Measurements from ENCODE around the gene GBE1.

GRCh38 chr3:81492040-81492439 lies 269.4 kb downstream of the GBE1 start:
- TF ChIP-seq MXI1 (IDR thresholded peaks at IDR 0.05; ENCODE audit: low read depth, low read length) (no peak), POLR2AphosphoS5 (IDR thresholded peaks at IDR 0.05; ENCODE audit: low read depth, low read length) (no peak), RAD21 (IDR thresholded peaks at IDR 0.05; ENCODE audit: low read length) (no peak), RFX5 (IDR thresholded peaks at IDR 0.05; ENCODE audit: low read length) (no peak), NRF1 (IDR thresholded peaks at IDR 0.05; ENCODE audit: low read depth, low read length) (no peak), TEAD4 (IDR thresholded peaks at IDR 0.05; ENCODE audit: borderline replicate concordance, insufficient read depth) (no peak), CTCF (IDR thresholded peaks at IDR 0.05) (no peak), TCF12 (IDR thresholded peaks at IDR 0.05) (no peak), CHD2 (IDR thresholded peaks at IDR 0.05; ENCODE audit: low read length, partially characterized antibody) (no peak), SMC3 (IDR thresholded peaks at IDR 0.05; ENCODE audit: low read depth, low read length) (no peak), MEF2A (IDR thresholded peaks at IDR 0.05; ENCODE audit: borderline replicate concordance, low read depth) (no peak), ELF1 (IDR thresholded peaks at IDR 0.05) (no peak), USF1 (IDR thresholded peaks at IDR 0.05; ENCODE audit: borderline replicate concordance, low read depth) (no peak)
